GM23338 (cell line): ENCODE data around the gene HSPB9. TPM values are rescaled to one million over a fixed set of nuclear protein-coding genes. Genes with fewer than 3 reads are reported as not detected.

Experiments
- ATAC-seq: fragments of 200-7000 bp; cut with Tn5 transposase; 3 replicates; pipeline ENCODE4 v1.9.1; 2020
- DNase-seq: peaks from one replicate; pipeline ENCODE4 v3.0.0-alpha.2; 2015; ENCODE audit warnings: low spot score
- H2AFZ ChIP-seq: fragments of 200-600 bp; sonication (generic); 2 replicates; pipeline ENCODE4 v1.8.0; 2016; ENCODE audit warnings: antibody characterized with exemption, mild to moderate bottlenecking, moderate library complexity
- H3F3A ChIP-seq: fragments of 200-600 bp; sonication (generic); replicated peaks from 2 replicates; pipeline ENCODE4 v1.8.0; 2017; ENCODE audit warnings: antibody characterized with exemption, mixed run types, low read depth
- H3K27ac ChIP-seq: fragments of 200-600 bp; sonication (generic); 2 replicates; pipeline ENCODE4 v1.6.1; 2016; ENCODE audit warnings: low read depth
- H3K27me3 ChIP-seq: fragments of 200-600 bp; sonication (generic); 2 replicates; pipeline ENCODE4 v1.8.0; 2016; ENCODE audit warnings: mild to moderate bottlenecking, mixed run types, moderate library complexity; ENCODE audit not compliant: insufficient read depth
- H3K36me3 ChIP-seq: fragments of 200-600 bp; sonication (generic); 2 replicates; pipeline ENCODE4 v1.8.0; 2016; ENCODE audit warnings: mild to moderate bottlenecking; ENCODE audit not compliant: insufficient read depth
- H3K4me1 ChIP-seq: fragments of 200-600 bp; sonication (generic); 2 replicates; pipeline ENCODE4 v1.8.0; 2016; ENCODE audit warnings: mild to moderate bottlenecking, moderate library complexity; ENCODE audit not compliant: insufficient read depth
- H3K4me2 ChIP-seq: fragments of 200-600 bp; sonication (generic); 2 replicates; pipeline ENCODE4 v1.7.1; 2017; ENCODE audit warnings: mixed run types
- H3K4me3 ChIP-seq: fragments of 200-600 bp; sonication (generic); 2 replicates; pipeline ENCODE4 v1.6.1; 2016; ENCODE audit warnings: mixed run types
- H3K79me2 ChIP-seq: fragments of 200-600 bp; sonication (generic); replicated peaks from 2 replicates; pipeline ENCODE4 v1.8.0; 2017; ENCODE audit warnings: mild to moderate bottlenecking; ENCODE audit not compliant: insufficient read depth
- H3K9me2 ChIP-seq: fragments of 200-600 bp; sonication (generic); 2 replicates; pipeline ENCODE4 v1.8.0; 2017; ENCODE audit not compliant: insufficient read depth
- H4K20me1 ChIP-seq: fragments of 200-600 bp; sonication (generic); replicated peaks from 2 replicates; pipeline ENCODE4 v1.8.0; 2017; ENCODE audit warnings: mild to moderate bottlenecking; ENCODE audit not compliant: insufficient read depth
- H3K27ac Mint-ChIP-seq: 2 replicates; pipeline ENCODE4 v1.8.0; 2020; ENCODE audit warnings: inconsistent platforms, mild to moderate bottlenecking, moderate library complexity, mixed read lengths
- H3K27me3 Mint-ChIP-seq: 3 replicates; pipeline ENCODE4 v1.8.0; 2022; ENCODE audit warnings: low read depth, mild to moderate bottlenecking, moderate library complexity, mixed read lengths, inconsistent platforms; ENCODE audit not compliant: insufficient read depth, poor library complexity
- H3K36me3 Mint-ChIP-seq: 3 replicates; pipeline ENCODE4 v1.8.0; 2021; ENCODE audit warnings: low read depth, mild to moderate bottlenecking, inconsistent platforms, moderate library complexity, mixed read lengths
- H3K4me1 Mint-ChIP-seq: 3 replicates; pipeline ENCODE4 v1.8.0; 2020; ENCODE audit warnings: mild to moderate bottlenecking, inconsistent platforms, mixed read lengths
- H3K4me3 Mint-ChIP-seq: 3 replicates; pipeline ENCODE4 v1.8.0; 2021; ENCODE audit warnings: moderate library complexity, mild to moderate bottlenecking, inconsistent platforms, mixed read lengths
- H3K9me3 Mint-ChIP-seq: 3 replicates; pipeline ENCODE4 v1.8.0; 2020; ENCODE audit warnings: moderate library complexity, mild to moderate bottlenecking, inconsistent platforms, mixed read lengths
- CREB1 ChIP-seq: fragments of 250-450 bp; sonication (Bioruptor Pico); IDR thresholded peaks from 2 replicates; pipeline ENCODE4 v1.5.0; 2020; ENCODE audit warnings: low read depth, mild to moderate bottlenecking, moderate library complexity
- EZH2 ChIP-seq: fragments of 200-600 bp; sonication (generic); IDR thresholded peaks from one replicate; pipeline ENCODE4 v1.8.0; 2017; ENCODE audit warnings: antibody characterized with exemption, mild to moderate bottlenecking, low read depth; ENCODE audit not compliant: unreplicated experiment
- EZH2phosphoT487 ChIP-seq: fragments of 200-600 bp; sonication (generic); IDR thresholded peaks from one replicate; pipeline ENCODE4 v1.8.1; 2018; ENCODE audit warnings: antibody characterized with exemption; ENCODE audit not compliant: unreplicated experiment
- JUNB ChIP-seq: IDR thresholded peaks from one replicate; pipeline ENCODE4 v1.6.1; 2016; ENCODE audit warnings: antibody characterized with exemption; ENCODE audit not compliant: unreplicated experiment
- NANOG ChIP-seq: IDR thresholded peaks from 2 replicates; pipeline ENCODE4 v1.6.1; 2016; ENCODE audit warnings: antibody characterized with exemption, borderline replicate concordance
- POLR2AphosphoS5 ChIP-seq: IDR thresholded peaks from 2 replicates; pipeline ENCODE4 v1.6.1; 2016; ENCODE audit warnings: antibody characterized with exemption, low read depth
- STAT1 ChIP-seq: IDR thresholded peaks from one replicate; pipeline ENCODE4 v1.6.1; 2016; ENCODE audit warnings: antibody characterized with exemption; ENCODE audit not compliant: unreplicated experiment
- ZNF114 ChIP-seq: fragments of 250-450 bp; sonication (Bioruptor Pico); IDR thresholded peaks from 2 replicates; pipeline ENCODE4 v1.5.0; 2020; ENCODE audit warnings: mild to moderate bottlenecking, moderate library complexity
- ZNF331 ChIP-seq: fragments of 250-450 bp; sonication (Bioruptor Pico); IDR thresholded peaks from 2 replicates; pipeline ENCODE4 v1.5.0; 2020; ENCODE audit warnings: low read depth, mild to moderate bottlenecking, moderate library complexity
- polyA plus RNA-seq: library from polyadenylated mRNA; unstranded; fragments of >200 nt; fragmentation: Nextera tagmentation; extraction: Ambion mirVana; gene quantifications from 2 replicates; pipeline ENCODE4 v1.2.1, GENCODE V29; 2016
- total RNA-seq: library from RNA; depleted of rRNA; stranded (reverse); fragments of >200 nt; shearing (Covaris generic); gene quantifications from 2 replicates; pipeline ENCODE4 v1.2.3, GENCODE V29; 2014
- TF ChIP-seq, protein P1 (sequence below): IDR thresholded peaks from one replicate; pipeline ENCODE4 v1.6.1; 2018; ENCODE audit warnings: antibody characterized with exemption; ENCODE audit not compliant: unreplicated experiment
- TF ChIP-seq, protein P2 (sequence below): fragments of 250-450 bp; sonication (Bioruptor Pico); IDR thresholded peaks from 2 replicates; pipeline ENCODE4 v1.5.0; 2020; ENCODE audit warnings: mild to moderate bottlenecking, moderate library complexity
- TF ChIP-seq, protein P3 (sequence below), 2 experiments: fragments of 200-600 bp in 1 of 2; sonication (generic) in 1 of 2; conservative IDR thresholded peaks; 2 replicates each; pipeline versions ENCODE4 v1.5.1 to v1.6.1; 2016 to 2017; ENCODE audit warnings: antibody characterized with exemption in 2 of 2, low read depth in 2 of 2, mild to moderate bottlenecking in 2 of 2, moderate library complexity in 1 of 2
- TF ChIP-seq, protein P4 (sequence below): IDR thresholded peaks from 2 replicates; pipeline ENCODE4 v1.6.1; 2016; ENCODE audit warnings: antibody characterized with exemption

The HSPB9 gene
- total and polyA plus RNA-seq, 2 experiments from 2014 or later, result 0.31 to 0.52 TPM

DNA sequence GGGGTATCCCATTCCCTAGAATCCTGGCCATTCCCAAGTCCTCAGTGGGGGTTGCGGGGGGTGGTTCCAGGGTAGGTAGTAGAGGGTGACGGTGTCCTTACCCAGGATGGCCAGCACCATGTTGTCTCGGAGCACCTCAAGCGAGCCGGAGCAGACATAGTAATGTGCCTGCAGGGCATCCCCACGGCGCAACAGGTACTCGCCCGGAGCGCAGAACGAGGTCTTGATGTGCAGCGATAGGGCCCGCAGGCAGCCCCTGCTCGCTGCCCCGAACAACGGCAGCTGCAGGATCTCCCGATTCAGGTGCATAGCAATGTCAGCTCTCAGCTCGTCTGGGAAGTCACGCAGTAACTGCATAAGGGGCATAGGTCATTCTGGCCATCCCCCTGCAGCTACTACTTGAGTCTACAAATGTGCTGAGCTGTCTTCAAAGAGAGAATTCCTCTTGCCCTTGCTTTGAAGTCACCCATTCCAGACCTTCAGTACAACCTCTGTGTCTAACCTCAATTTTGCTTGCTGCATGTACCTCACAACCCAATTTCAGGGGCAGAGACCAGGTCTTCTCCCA is 43.7 kb downstream of the HSPB9 start:
- Histone ChIP-seq H3F3A (no peaks in the 10 kb centered on the region), H3K79me2 (no peaks in the 10 kb centered on the region), H3K4me1 (no peaks in the 10 kb centered on the region; the same call in 1 of the 2 replicates), H3K4me3 (no peak overlapping the region), H3K4me2 (no peak overlapping the region), H3K36me3 (no peaks in the 10 kb centered on the region), H3K27ac (no peak overlapping the region), H2AFZ (no peak overlapping the region), H3K27me3 (no peaks in the 10 kb centered on the region), H3K9me2 (no peaks in the 10 kb centered on the region), H4K20me1 (no peaks in the 10 kb centered on the region; the same call in 1 of the 2 replicates)
- ATAC-seq (no peak), DNase-seq (no peak)
- TF ChIP-seq, protein P1, sequence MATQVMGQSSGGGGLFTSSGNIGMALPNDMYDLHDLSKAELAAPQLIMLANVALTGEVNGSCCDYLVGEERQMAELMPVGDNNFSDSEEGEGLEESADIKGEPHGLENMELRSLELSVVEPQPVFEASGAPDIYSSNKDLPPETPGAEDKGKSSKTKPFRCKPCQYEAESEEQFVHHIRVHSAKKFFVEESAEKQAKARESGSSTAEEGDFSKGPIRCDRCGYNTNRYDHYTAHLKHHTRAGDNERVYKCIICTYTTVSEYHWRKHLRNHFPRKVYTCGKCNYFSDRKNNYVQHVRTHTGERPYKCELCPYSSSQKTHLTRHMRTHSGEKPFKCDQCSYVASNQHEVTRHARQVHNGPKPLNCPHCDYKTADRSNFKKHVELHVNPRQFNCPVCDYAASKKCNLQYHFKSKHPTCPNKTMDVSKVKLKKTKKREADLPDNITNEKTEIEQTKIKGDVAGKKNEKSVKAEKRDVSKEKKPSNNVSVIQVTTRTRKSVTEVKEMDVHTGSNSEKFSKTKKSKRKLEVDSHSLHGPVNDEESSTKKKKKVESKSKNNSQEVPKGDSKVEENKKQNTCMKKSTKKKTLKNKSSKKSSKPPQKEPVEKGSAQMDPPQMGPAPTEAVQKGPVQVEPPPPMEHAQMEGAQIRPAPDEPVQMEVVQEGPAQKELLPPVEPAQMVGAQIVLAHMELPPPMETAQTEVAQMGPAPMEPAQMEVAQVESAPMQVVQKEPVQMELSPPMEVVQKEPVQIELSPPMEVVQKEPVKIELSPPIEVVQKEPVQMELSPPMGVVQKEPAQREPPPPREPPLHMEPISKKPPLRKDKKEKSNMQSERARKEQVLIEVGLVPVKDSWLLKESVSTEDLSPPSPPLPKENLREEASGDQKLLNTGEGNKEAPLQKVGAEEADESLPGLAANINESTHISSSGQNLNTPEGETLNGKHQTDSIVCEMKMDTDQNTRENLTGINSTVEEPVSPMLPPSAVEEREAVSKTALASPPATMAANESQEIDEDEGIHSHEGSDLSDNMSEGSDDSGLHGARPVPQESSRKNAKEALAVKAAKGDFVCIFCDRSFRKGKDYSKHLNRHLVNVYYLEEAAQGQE, result no peak
- TF ChIP-seq JUNB (no peak), EZH2 (no peak), ZNF114 (CRISPR knock-in tag) (no peak), ZNF331 (CRISPR knock-in tag) (no peak), STAT1 (no peak), CREB1 (CRISPR knock-in tag) (no peak), EZH2phosphoT487 (no peak), NANOG (no peak), POLR2AphosphoS5 (no peak)
- TF ChIP-seq, protein P2, sequence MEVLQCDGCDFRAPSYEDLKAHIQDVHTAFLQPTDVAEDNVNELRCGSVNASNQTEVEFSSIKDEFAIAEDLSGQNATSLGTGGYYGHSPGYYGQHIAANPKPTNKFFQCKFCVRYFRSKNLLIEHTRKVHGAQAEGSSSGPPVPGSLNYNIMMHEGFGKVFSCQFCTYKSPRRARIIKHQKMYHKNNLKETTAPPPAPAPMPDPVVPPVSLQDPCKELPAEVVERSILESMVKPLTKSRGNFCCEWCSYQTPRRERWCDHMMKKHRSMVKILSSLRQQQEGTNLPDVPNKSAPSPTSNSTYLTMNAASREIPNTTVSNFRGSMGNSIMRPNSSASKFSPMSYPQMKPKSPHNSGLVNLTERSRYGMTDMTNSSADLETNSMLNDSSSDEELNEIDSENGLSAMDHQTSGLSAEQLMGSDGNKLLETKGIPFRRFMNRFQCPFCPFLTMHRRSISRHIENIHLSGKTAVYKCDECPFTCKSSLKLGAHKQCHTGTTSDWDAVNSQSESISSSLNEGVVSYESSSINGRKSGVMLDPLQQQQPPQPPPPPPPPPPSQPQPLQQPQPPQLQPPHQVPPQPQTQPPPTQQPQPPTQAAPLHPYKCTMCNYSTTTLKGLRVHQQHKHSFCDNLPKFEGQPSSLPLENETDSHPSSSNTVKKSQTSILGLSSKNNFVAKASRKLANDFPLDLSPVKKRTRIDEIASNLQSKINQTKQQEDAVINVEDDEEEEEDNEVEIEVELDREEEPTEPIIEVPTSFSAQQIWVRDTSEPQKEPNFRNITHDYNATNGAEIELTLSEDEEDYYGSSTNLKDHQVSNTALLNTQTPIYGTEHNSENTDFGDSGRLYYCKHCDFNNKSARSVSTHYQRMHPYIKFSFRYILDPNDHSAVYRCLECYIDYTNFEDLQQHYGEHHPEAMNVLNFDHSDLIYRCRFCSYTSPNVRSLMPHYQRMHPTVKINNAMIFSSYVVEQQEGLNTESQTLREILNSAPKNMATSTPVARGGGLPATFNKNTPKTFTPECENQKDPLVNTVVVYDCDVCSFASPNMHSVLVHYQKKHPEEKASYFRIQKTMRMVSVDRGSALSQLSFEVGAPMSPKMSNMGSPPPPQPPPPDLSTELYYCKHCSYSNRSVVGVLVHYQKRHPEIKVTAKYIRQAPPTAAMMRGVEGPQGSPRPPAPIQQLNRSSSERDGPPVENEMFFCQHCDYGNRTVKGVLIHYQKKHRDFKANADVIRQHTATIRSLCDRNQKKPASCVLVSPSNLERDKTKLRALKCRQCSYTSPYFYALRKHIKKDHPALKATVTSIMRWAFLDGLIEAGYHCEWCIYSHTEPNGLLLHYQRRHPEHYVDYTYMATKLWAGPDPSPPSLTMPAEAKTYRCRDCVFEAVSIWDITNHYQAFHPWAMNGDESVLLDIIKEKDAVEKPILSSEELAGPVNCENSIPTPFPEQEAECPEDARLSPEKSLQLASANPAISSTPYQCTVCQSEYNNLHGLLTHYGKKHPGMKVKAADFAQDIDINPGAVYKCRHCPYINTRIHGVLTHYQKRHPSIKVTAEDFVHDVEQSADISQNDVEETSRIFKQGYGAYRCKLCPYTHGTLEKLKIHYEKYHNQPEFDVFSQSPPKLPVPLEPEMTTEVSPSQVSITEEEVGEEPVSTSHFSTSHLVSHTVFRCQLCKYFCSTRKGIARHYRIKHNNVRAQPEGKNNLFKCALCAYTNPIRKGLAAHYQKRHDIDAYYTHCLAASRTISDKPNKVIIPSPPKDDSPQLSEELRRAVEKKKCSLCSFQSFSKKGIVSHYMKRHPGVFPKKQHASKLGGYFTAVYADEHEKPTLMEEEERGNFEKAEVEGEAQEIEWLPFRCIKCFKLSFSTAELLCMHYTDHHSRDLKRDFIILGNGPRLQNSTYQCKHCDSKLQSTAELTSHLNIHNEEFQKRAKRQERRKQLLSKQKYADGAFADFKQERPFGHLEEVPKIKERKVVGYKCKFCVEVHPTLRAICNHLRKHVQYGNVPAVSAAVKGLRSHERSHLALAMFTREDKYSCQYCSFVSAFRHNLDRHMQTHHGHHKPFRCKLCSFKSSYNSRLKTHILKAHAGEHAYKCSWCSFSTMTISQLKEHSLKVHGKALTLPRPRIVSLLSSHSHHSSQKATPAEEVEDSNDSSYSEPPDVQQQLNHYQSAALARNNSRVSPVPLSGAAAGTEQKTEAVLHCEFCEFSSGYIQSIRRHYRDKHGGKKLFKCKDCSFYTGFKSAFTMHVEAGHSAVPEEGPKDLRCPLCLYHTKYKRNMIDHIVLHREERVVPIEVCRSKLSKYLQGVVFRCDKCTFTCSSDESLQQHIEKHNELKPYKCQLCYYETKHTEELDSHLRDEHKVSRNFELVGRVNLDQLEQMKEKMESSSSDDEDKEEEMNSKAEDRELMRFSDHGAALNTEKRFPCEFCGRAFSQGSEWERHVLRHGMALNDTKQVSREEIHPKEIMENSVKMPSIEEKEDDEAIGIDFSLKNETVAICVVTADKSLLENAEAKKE (CRISPR knock-in tag), result no peak
- TF ChIP-seq, protein P3, sequence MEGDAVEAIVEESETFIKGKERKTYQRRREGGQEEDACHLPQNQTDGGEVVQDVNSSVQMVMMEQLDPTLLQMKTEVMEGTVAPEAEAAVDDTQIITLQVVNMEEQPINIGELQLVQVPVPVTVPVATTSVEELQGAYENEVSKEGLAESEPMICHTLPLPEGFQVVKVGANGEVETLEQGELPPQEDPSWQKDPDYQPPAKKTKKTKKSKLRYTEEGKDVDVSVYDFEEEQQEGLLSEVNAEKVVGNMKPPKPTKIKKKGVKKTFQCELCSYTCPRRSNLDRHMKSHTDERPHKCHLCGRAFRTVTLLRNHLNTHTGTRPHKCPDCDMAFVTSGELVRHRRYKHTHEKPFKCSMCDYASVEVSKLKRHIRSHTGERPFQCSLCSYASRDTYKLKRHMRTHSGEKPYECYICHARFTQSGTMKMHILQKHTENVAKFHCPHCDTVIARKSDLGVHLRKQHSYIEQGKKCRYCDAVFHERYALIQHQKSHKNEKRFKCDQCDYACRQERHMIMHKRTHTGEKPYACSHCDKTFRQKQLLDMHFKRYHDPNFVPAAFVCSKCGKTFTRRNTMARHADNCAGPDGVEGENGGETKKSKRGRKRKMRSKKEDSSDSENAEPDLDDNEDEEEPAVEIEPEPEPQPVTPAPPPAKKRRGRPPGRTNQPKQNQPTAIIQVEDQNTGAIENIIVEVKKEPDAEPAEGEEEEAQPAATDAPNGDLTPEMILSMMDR (conservative IDR thresholded peaks at IDR 0.05; ENCODE audit: low read depth in 2 of 2), result no peak
- TF ChIP-seq, protein P4, sequence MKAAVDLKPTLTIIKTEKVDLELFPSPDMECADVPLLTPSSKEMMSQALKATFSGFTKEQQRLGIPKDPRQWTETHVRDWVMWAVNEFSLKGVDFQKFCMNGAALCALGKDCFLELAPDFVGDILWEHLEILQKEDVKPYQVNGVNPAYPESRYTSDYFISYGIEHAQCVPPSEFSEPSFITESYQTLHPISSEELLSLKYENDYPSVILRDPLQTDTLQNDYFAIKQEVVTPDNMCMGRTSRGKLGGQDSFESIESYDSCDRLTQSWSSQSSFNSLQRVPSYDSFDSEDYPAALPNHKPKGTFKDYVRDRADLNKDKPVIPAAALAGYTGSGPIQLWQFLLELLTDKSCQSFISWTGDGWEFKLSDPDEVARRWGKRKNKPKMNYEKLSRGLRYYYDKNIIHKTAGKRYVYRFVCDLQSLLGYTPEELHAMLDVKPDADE, result no peak
- peaks cover 4% of the 10 kb centered on the region for H3K4me1 Mint-ChIP-seq
- H3K27ac Mint-ChIP-seq, result no peak overlapping the region
- no peaks in the 10 kb centered on the region for H3K36me3 Mint-ChIP-seq
- H3K9me3 Mint-ChIP-seq, result no peaks in the 10 kb centered on the region
- peaks cover 18% of the 10 kb centered on the region for H3K27me3 Mint-ChIP-seq
- no peak overlapping the region for H3K4me3 Mint-ChIP-seq
